ENCODE results near the gene TSKU. TPM values are rescaled to one million over a fixed set of nuclear protein-coding genes. Genes with fewer than 3 reads are reported as not detected.
"Not testable (repeated sequence)": the region's sequence is repeated elsewhere in the genome, so short reads cannot be mapped to it uniquely, and the experiment has no call there.

TSKU gene
- total RNA-seq, 2 donors from 2014 or later = 39.6 to 41.3 TPM

GRCh38 chr11:76810151-76810853 lies 27.1 kb downstream of the TSKU start:
- Histone ChIP-seq H3K9ac (ENCODE audit: low read depth in 2 of 2, low read length in 2 of 2) (peak overlapping the region in 1 of 2 donors; percentile 38), H3K36me3 (no peaks in the 10 kb centered on the region), H3K27ac (no peak overlapping the region), H3K4me1 (no peaks in the 10 kb centered on the region), H3K9me3 (no peaks in the 10 kb centered on the region), H3K4me3 (no peak overlapping the region), H3K27me3 (no peaks in the 10 kb centered on the region)
- DNase-seq = peak; percentile 75
- TF ChIP-seq CTCF (IDR thresholded peaks at IDR 0.05) = no peak
- intact Hi-C loops (cut with DNase I) = loop anchor here (2.0 kb wide), 1 partner anchor 108 kb away; no protein-coding TSS in a partner anchor

GRCh38 chr11:76811259-76811658 lies 28.1 kb downstream of the TSKU start:
- Histone ChIP-seq H3K9me3 (no peaks in the 10 kb centered on the region), H3K27ac (no peak overlapping the region), H3K4me3 (no peak overlapping the region), H3K36me3 (no peaks in the 10 kb centered on the region), H3K9ac (ENCODE audit: low read depth in 2 of 2, low read length in 2 of 2) (no peak overlapping the region), H3K27me3 (no peaks in the 10 kb centered on the region), H3K4me1 (no peaks in the 10 kb centered on the region)
- intact Hi-C loops (cut with DNase I) = loop anchor here (2.0 kb wide), 1 partner anchor 108 kb away; no protein-coding TSS in a partner anchor
- no peak for DNase-seq
- TF ChIP-seq CTCF (IDR thresholded peaks at IDR 0.05) = no peak

DNA sequence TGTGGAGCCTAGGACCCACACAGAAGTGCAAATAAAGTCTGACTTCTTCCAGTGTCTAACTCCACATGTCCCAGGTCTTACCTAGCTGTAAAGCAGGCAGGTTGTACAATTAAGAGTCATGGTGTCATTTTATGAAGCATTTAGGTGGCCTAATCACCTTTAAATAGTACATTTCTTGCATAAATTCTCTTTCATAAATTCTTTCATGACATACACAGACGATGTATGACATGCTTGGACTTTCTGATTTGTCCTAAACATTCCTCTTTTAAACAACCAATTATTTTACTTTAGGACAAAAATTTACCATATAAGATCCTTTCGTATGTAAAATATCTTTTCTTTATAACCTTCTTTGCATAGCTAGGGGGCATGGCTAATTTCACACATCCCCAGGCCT lies 31.3 kb downstream of the TSKU start:
- Histone ChIP-seq H3K9me3 (no peaks in the 10 kb centered on the region), H3K27ac (no peak overlapping the region), H3K4me1 (no peaks in the 10 kb centered on the region), H3K27me3 (no peaks in the 10 kb centered on the region), H3K9ac (ENCODE audit: low read depth in 2 of 2, low read length in 2 of 2) (no peak overlapping the region), H3K4me3 (no peak overlapping the region), H3K36me3 (no peaks in the 10 kb centered on the region)
- no peak for DNase-seq
- no peak for TF ChIP-seq CTCF (IDR thresholded peaks at IDR 0.05)
- intact Hi-C loops (cut with DNase I) = no loop called here

- H3K27ac ChIP-seq; H3K4me1 ChIP-seq; H3K4me3 ChIP-seq; H3K36me3 ChIP-seq; H3K9ac ChIP-seq (ENCODE audit: low read depth in 2 of 2, low read length in 2 of 2); intact Hi-C loops (cut with DNase I); H3K9me3 ChIP-seq; H3K27me3 ChIP-seq: not testable (repeated sequence)
- DNase-seq = peak; percentile 15
Observed at GRCh38 chr11:76815678-76816077, 32.5 kb downstream of the TSKU start.

DNA sequence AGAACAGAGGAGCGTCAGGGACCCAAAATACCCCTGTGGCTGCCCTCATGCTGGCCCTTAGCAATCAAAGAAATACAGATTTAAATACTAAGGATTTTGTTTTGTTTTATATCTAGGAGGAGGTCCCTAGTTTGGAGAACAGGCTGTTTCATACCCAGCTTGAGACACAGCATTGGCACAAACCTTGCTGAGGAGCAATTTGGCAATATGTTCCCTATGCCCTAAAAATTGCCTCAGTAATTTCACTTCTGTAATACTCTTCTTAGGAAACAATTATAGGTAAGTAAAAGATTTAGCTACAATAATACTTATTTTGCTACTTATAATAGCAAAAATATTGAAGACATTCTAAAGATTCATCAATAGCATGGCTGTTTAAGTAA lies 37.0 kb downstream of the TSKU start:
- no peaks in the 10 kb centered on the region for H3K36me3 ChIP-seq
- H3K9ac ChIP-seq (ENCODE audit: low read depth in 2 of 2, low read length in 2 of 2) = no peak overlapping the region
- H3K27me3 ChIP-seq = no peaks in the 10 kb centered on the region
- H3K27ac ChIP-seq = no peak overlapping the region
- no peak for TF ChIP-seq CTCF (IDR thresholded peaks at IDR 0.05)
- H3K4me1 ChIP-seq = no peaks in the 10 kb centered on the region
- DNase-seq = no peak
- intact Hi-C loops (cut with DNase I) = no loop called here
- no peaks in the 10 kb centered on the region for H3K9me3 ChIP-seq
- no peak overlapping the region for H3K4me3 ChIP-seq

- peak; percentile 11 for DNase-seq
- intact Hi-C loops (cut with DNase I) = not testable (repeated sequence)
Observed at GRCh38 chr11:76821396-76821795, 38.2 kb downstream of the TSKU start.

More at GRCh38 chr11:76821396-76821795, 38.2 kb downstream of the TSKU start:
- H3K27ac ChIP-seq; H3K27me3 ChIP-seq; H3K36me3 ChIP-seq; H3K4me1 ChIP-seq; H3K9me3 ChIP-seq; H3K4me3 ChIP-seq; H3K9ac ChIP-seq (ENCODE audit: low read depth in 2 of 2, low read length in 2 of 2): not testable (repeated sequence)
